Activated gamma-delta T cell treated with Interleukin-2 at 50 U/mL for 16 hours (primary cell): ENCODE results near the gene MEF2D.

Source experiments
- DNase-seq: peaks from one replicate; pipeline ENCODE4 v3.0.0-alpha.2; 2020

MEF2D gene

GRCh38 chr1:156500543-156500792 lies at the start of gene MEF2D:
MEF2D (minus strand) TSS chr1:156500775; CDS start chr1:156483292, 17,483 bp downstream.
- no peak for DNase-seq

GRCh38 chr1:156550346-156550745 lies 49.8 kb upstream of the MEF2D start:
- DNase-seq = no peak

GRCh38 chr1:156549831-156550230 lies 49.3 kb upstream of the MEF2D start:
- DNase-seq = no peak

DNA sequence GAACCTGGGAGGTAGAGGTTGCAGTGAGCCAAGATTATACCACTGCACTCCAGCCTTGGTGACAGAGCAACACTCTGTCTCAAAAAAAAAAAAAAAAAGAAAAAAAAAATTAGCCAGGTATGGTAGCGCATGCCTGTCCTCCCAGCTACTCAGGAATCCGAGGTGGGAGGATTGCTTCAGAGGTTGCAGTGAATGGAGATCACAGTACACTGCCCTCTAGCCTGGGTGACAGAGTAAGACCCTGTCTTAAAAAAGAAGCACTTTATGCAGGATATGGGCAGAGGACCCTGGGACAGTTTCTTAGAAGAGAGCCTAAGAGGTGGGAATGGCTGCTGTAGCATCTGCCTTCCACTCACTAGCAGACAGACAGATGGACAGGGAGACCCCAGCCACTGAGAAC lies 48.8 kb upstream of the MEF2D start:
- no peak for DNase-seq

DNA sequence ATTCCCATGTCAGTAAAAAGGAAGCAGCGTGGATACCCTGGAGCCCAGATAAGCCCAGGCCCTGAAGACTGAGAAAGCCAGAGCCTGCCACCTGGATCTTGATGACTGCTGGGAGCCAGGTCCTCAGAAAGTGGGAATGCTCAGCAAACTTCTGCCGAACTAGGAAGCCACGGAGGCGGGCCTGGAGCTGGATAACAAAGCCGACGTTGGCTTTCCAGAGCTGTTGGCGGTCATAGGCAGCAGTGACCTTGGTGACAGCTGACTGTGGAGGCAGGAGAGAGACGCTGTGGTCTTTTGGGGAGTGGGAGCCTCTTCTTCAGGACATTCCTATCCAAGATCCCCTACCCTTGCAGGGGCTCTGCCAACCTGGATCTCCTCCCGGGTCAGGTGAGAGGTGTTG lies 47.4 kb upstream of the MEF2D start:
- DNase-seq = no peak

DNA sequence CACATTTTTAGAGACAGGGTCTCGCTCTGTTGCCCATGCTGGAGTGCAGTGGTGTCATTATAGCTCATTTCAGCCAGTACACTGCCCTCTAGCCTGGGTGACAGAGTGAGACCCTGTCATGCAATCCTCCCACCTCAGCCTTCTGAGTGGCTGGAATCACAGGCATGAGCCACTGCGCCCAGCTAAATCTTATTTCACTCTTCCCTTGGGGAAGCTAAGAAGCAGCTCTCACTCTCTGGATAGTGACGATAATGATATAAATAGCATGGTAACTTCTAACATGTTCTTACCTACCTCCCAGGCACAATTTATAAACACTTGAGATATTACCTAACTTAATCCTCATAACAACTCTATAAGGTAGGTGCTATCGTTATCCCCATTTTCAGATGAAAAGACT lies 46.9 kb upstream of the MEF2D start:
- DNase-seq = no peak

- no peak for DNase-seq
These were observed 45.7 kb upstream of the MEF2D start for GRCh38 chr1:156546267-156546666.

- no peak for DNase-seq
These were observed 44.1 kb upstream of the MEF2D start for GRCh38 chr1:156544592-156545102.

- no peak for DNase-seq
These were observed 42.5 kb upstream of the MEF2D start for GRCh38 chr1:156543066-156543465.

DNA sequence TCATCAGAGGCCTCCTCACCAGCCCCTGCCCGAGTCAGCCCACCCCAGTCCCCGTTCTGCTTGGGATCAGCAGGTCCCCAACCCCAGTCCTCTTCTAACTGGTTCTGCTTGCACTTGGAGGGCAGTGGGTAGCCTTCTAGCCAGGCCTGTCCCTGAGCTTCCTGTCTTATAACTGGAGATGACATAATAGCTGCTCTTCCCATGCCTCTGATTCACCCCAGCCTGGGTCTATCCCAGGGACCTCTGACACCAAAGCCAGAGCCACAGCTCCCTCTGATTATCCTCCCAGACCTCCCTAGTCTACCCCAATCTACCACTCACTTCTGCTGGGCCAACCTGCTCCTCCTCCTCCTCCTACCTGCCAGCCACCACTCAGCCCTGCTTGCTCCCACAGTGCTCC lies 40.4 kb upstream of the MEF2D start:
- no peak for DNase-seq

- no peak for DNase-seq
These were observed 39.3 kb upstream of the MEF2D start for GRCh38 chr1:156539818-156540355.

DNA sequence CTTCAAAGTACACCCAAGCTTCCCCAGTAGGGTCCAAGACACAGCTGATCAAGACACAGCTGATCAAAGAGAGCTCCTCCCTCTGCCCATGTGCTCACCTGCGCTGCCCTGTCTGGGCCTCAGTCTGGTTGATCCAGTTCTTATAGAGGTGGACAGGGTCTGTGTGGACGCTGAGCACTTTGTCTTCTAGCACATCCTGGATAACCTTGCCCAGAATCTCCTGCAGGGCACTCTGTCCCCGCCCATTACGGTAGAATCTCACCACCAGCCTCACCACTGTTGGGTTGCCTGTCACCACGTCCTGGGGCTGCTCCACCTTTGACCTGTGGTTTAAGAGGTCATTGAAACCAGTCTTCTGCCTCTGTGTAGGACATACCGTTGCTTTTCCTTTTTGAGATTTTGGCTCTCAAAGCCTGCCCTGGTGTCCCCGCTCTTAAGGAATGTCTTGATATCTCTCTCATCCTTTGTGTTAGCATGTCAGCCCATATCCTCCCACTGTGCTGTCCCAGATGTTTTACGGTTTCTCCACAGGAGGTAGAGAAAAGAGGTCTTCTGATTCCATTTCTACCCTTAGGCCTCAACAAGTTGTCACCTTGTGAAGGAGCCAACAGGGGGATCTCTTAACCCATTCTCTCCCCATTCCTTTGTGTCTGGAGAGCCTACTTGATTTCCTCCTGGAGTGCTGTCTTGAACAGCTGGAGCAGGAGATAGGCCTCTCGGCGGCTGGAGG lies 38.3 kb upstream of the MEF2D start:
- DNase-seq = no peak

- DNase-seq = no peak
These were observed 36.5 kb upstream of the MEF2D start for GRCh38 chr1:156537027-156537426.

GRCh38 chr1:156534424-156535060 lies 34.0 kb upstream of the MEF2D start:
- no peak for DNase-seq

DNA sequence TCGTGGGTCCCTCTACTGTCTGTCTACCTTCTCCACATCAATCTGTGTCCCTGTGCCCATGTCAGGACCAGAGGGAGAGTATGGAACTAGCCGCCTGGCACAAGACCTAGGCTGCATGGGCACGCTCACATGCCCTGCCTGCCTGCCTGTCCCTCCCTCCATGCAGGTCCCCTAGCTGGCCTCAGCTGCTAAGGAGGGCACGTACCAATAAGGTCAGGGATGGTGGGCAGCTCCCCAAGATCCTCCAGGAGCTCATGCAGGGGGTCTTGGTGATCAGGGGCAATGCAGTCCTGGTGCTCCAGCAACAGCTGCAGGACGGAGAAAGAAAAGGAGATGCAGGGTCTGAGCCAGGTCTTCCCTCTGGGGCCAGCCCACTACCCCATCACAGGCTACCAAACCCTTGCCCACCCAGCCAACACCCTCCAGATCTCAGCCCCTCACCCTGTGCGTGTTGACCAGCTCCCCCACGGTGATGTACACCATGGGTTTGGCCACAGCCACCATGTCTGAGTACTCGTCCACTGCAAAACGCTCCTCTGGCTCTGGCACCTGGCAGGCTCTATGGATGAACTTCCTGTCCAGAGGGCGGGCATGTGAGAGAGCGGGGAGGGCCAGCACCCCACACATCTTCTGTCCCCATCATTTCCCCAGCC lies 33.1 kb upstream of the MEF2D start:
- DNase-seq = no peak

- no peak for DNase-seq
These were observed 31.8 kb upstream of the MEF2D start for GRCh38 chr1:156532374-156532773.

GRCh38 chr1:156530006-156530405 lies 29.4 kb upstream of the MEF2D start:
- no peak for DNase-seq

GRCh38 chr1:156528875-156529425 lies 28.4 kb upstream of the MEF2D start:
- DNase-seq = no peak

DNA sequence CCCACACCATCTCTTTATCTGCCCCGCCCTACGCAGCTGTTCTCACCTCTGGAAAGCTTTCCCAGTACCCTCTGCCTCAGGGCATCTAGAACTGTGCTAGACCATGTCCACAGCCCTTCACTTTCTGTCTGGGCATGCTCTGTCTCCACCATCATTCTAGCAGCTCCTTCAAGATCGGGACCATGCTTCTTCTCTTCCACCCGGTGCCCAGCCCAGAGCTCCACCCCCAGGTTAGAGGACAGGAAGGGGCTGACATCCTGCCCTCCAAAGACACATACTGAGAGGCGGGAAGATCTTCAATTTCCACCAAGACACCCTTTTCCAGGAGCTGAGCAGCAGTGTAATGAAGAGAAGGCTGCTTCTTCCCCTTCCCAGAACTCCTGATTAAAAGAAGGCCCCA lies 27.7 kb upstream of the MEF2D start:
- DNase-seq = no peak

DNA sequence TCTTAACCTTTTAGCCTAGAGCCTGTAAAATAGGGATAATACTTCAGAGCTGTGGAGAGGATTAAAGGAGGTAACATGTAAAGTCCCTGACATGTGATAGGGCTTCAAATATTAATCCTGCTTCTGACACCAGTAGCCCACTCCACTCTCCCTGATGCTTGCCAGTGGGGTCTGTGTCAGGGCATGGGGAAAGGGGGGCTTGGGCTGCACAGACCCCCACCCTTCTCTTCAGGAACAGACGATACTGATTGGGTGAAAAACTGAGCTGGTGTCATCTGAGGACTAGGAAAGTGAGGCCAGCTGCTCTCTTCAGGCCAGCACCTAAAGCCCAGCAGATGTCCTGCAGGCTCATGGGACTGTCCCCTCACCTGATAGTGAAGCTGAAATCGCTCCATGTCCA lies 27.0 kb upstream of the MEF2D start:
- no peak for DNase-seq

- DNase-seq = no peak
These were observed 25.4 kb upstream of the MEF2D start for GRCh38 chr1:156525856-156526489.

DNA sequence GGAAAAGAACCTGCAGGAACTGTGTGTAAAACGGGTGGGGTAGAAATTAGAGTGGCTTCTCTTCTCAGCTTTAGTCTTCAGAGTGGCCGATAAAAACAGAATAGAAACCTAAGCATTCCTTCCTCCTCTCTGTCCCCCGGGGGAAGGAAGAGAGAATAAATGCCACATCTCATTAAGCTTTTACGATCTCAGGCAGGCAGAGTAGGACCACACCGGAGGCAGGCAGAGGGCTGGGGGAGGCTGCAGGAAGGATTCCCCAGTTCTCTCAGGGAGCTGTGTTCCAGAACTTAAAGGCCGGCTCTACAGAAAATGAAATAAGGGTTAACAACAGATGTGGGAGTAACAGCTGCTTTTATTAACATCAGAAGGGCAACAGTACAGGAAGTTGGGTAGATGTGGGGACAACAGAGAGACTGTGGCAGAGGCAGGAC lies 24.5 kb upstream of the MEF2D start:
- DNase-seq = no peak

GRCh38 chr1:156524481-156524869 lies 23.9 kb upstream of the MEF2D start:
- DNase-seq = no peak
